ENCODE data around the gene CTSZ. TPM values are rescaled to one million over a fixed set of nuclear protein-coding genes. Genes with fewer than 3 reads are reported as not detected.
"Not testable (repeated sequence)": the region's sequence is repeated elsewhere in the genome, so short reads cannot be mapped to it uniquely, and the experiment has no call there.

CTSZ gene
- total RNA-seq, 2 donors from 2014 or later: 242 to 436 TPM

DNA sequence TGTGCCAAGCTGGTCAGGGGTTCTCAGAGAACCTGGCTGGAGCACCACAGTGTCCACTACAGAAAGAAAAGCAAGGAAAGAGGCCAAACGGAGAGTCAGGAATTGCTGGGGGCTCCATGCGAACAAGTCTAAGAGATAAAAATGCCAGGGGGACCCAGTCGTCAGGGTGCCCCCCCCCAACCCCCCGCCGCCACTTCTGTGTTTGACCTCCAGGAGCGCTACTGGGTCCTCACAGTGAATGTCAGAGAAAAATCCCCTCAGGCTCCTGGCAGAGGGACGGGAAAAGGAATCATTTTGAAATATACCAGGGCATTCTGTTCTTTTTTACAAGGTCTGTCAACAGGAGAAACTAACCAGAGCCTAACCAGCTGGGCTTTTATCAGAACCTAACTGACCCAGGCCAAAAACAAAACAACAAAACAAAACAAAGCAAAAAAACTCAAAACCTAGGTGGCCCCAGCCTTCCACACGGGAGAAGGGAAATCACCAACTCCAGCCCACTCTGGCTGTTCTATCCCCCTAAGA, 43.9 kb downstream of the CTSZ start:
- Histone ChIP-seq H3K4me3 (no peak overlapping the region), H3K36me3 (no peaks in the 10 kb centered on the region), H3K9me3 (no peaks in the 10 kb centered on the region), H3K4me1 (ENCODE audit: control insufficient read depth in 1 of 2, low read depth in 2 of 2) (no peaks in the 10 kb centered on the region), H3K27me3 (replicated peaks; ENCODE audit: insufficient read depth) (no peaks in the 10 kb centered on the region), H3K27ac (no peak overlapping the region)
- ATAC-seq (ENCODE audit: insufficient number of reproducible peaks, low FRiP score, low read depth): no peak
- TF ChIP-seq, protein P1, sequence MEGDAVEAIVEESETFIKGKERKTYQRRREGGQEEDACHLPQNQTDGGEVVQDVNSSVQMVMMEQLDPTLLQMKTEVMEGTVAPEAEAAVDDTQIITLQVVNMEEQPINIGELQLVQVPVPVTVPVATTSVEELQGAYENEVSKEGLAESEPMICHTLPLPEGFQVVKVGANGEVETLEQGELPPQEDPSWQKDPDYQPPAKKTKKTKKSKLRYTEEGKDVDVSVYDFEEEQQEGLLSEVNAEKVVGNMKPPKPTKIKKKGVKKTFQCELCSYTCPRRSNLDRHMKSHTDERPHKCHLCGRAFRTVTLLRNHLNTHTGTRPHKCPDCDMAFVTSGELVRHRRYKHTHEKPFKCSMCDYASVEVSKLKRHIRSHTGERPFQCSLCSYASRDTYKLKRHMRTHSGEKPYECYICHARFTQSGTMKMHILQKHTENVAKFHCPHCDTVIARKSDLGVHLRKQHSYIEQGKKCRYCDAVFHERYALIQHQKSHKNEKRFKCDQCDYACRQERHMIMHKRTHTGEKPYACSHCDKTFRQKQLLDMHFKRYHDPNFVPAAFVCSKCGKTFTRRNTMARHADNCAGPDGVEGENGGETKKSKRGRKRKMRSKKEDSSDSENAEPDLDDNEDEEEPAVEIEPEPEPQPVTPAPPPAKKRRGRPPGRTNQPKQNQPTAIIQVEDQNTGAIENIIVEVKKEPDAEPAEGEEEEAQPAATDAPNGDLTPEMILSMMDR (IDR thresholded peaks at IDR 0.05): no peak
- DNase-seq (ENCODE audit: low spot score): no peak

DNA sequence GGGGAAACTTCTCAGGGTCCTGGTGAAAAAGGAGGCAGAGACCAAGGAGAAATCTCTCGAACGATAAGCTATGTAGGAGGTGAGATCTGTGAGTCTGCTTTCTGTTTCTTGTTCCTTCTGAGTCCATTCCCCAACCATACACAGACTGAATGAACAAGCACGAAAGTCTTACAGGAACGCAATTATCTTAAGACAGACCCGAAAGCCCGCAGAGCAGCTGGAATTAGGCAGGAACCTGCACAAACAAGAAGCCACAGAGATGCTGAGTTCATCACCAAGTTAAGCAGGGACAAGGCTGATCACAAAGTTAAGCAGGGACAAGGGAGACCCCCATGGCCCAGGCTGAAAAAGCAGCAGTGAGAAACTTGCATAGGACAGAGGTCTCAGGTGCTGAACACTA, 47.4 kb downstream of the CTSZ start:
- Histone ChIP-seq H3K27ac (no peak overlapping the region), H3K9me3 (no peaks in the 10 kb centered on the region), H3K4me1 (ENCODE audit: control insufficient read depth in 1 of 2, low read depth in 2 of 2) (no peaks in the 10 kb centered on the region), H3K27me3 (replicated peaks; ENCODE audit: insufficient read depth) (no peaks in the 10 kb centered on the region), H3K4me3 (no peak overlapping the region), H3K36me3 (no peaks in the 10 kb centered on the region)
- TF ChIP-seq, protein P1 (IDR thresholded peaks at IDR 0.05): no peak
- DNase-seq (ENCODE audit: low spot score) (no peak), ATAC-seq (ENCODE audit: insufficient number of reproducible peaks, low FRiP score, low read depth) (no peak)

DNA sequence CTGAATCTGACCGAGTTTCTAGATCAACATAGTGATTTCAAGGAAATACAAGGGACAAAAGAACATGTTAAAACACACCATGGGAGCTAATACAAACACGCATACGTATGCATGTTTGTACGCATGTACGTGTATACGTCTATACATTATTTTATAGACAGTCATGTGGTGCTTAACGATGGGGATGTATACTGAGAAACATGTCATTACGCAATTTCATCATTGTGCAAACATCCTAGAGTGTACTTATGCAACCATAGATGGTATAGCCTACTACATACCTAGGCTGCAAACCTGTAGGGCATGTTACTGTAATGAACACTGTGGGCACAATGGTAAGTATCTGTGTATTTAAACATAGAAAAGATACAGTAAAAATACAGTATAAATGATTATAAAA, 51.0 kb downstream of the CTSZ start:
- Histone ChIP-seq H3K9me3 (no peaks in the 10 kb centered on the region), H3K4me1 (ENCODE audit: control insufficient read depth in 1 of 2, low read depth in 2 of 2) (no peaks in the 10 kb centered on the region), H3K27ac (no peak overlapping the region), H3K36me3 (no peaks in the 10 kb centered on the region), H3K4me3 (no peak overlapping the region), H3K27me3 (replicated peaks; ENCODE audit: insufficient read depth) (no peaks in the 10 kb centered on the region)
- TF ChIP-seq, protein P1 (IDR thresholded peaks at IDR 0.05): no peak
- no peak for ATAC-seq (ENCODE audit: insufficient number of reproducible peaks, low FRiP score, low read depth)
- no peak for DNase-seq (ENCODE audit: low spot score)

DNA sequence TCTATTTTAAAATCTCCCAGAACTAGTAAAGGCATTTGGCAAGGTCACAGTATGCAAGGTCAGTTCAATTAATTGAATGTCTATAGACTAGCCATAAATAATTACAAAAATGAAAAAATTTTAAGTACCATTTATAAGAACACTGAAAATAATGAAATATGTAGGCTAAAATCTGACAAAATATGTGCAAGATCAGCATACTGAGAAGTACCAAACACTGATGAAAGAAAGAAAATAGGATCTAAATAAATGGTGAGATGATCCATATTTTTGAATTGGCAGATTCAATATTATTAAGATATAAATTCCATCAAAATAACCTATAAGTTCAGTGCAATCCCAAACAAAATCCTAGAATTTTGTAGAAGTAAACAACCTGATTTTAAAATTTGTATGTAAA, 54.0 kb downstream of the CTSZ start:
- no peak for ATAC-seq (ENCODE audit: insufficient number of reproducible peaks, low FRiP score, low read depth)

DNA sequence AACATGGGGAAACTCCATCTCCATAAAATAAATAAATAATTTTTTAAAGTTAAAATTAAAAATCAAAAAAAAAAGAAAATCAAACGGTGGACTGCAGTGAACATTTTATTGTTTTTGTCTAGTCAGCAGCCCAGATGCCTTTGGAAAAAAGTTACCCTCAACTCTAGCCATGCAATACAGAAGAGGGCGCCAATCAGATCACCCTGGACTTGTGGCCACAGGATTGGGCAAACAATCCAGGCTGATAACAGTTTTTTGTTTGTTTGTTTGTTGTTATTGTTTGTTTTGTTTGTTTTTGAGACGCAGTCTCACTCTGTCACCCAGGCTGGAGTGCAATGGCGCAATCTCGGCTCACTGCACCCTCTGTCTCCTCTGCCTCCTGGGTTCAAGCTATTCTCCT, 56.5 kb downstream of the CTSZ start:
- ATAC-seq (ENCODE audit: insufficient number of reproducible peaks, low FRiP score, low read depth) (no peak), DNase-seq (ENCODE audit: low spot score) (no peak)
- no peak overlapping the region for H3K27ac ChIP-seq
- H3K36me3 ChIP-seq: no peaks in the 10 kb centered on the region
- no peaks in the 10 kb centered on the region for H3K9me3 ChIP-seq
- H3K27me3 ChIP-seq (replicated peaks; ENCODE audit: insufficient read depth): no peaks in the 10 kb centered on the region
- H3K4me3 ChIP-seq: no peak overlapping the region
- TF ChIP-seq, protein P1 (IDR thresholded peaks at IDR 0.05): no peak
- H3K4me1 ChIP-seq (ENCODE audit: control insufficient read depth in 1 of 2, low read depth in 2 of 2): no peaks in the 10 kb centered on the region

More for the DNA sequence above, 54.0 kb downstream of the CTSZ start:
- H3K36me3 ChIP-seq: no peaks in the 10 kb centered on the region
- no peak overlapping the region for H3K27ac ChIP-seq
- no peak overlapping the region for H3K4me3 ChIP-seq
- H3K27me3 ChIP-seq (replicated peaks; ENCODE audit: insufficient read depth): no peaks in the 10 kb centered on the region
- H3K4me1 ChIP-seq (ENCODE audit: control insufficient read depth in 1 of 2, low read depth in 2 of 2): no peaks in the 10 kb centered on the region
- H3K9me3 ChIP-seq: no peaks in the 10 kb centered on the region
- TF ChIP-seq, protein P1 (IDR thresholded peaks at IDR 0.05): no peak
- no peak for DNase-seq (ENCODE audit: low spot score)

DNA sequence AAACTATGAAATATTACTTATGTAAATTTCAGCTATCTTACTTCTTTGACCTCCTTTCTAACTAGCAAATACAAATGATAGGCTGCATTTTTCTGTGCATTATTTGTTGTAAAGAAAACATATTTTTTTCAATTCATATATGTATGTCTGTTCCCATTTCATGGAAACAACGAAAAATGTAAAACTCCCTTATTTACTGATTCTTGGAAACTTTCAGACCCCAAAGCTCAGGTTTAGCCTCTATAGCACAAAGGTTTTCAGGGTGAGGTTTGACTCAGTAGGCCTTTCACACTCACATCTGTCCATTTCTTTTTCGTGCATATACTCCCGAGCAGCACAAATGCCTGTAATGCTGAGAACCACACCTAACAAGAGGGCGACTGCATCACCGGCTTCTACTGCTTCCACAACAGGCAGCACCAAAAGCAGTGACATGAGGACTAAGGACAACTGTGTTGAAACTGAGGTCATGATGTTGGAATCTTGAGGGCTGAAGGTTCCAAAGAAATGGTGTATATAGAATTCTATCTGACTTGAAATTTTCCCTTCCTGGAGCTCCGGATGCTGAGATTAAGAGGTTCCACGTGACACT, 59.2 kb downstream of the CTSZ start:
- not testable (repeated sequence) for H3K36me3 ChIP-seq; DNase-seq (ENCODE audit: low spot score); ATAC-seq (ENCODE audit: insufficient number of reproducible peaks, low FRiP score, low read depth); H3K4me1 ChIP-seq (ENCODE audit: control insufficient read depth in 1 of 2, low read depth in 2 of 2); H3K4me3 ChIP-seq; H3K9me3 ChIP-seq; H3K27ac ChIP-seq; H3K27me3 ChIP-seq (replicated peaks; ENCODE audit: insufficient read depth)

Measured in thoracic aorta (tissue), 2 donors.